ENCODE data around the gene ANKRD13C.
A peak's percentile ranks its signal among the peaks of the same experiment; 100 is the strongest.

The ANKRD13C gene

GRCh38 chr1:70288166-70288565 lies 66.4 kb downstream of the ANKRD13C start:
- DNase-seq, result no peak

DNA sequence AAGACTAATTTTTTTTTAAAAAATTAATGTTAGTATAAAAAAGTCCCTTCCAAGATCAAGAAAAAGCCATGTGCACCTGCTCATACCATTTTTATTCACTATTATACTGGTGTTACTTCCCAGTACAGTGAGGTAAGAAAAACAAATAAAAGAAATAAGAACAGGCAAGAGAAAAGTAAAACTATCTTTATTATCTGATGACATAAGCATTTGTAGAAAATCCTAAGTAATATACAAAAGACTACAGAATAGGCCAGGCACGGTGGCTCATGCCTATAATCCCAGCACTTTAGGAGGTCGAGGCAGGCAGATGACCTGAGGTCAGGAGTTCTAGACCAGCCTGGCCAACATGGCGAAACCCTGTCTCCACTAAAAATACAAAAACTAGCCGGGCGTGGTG lies 68.1 kb downstream of the ANKRD13C start:
- no peak for DNase-seq

DNA sequence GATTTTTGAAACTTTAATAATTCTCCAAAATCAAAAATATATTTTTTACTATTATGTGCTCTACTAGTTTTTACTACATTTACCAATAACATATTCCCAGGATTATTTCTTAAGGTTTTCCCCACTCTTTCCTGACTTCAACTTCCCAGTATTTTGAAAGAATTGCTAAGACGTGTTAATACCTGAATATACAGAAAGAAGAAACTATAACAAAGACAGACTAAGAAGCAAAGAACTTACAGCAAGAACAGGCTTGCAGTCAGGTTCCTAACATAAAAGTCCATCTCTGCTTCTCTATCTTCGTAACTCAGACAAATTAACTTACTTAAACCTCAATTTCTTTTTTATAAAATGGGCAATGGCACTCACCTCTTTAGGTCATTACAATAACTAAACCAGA lies 70.2 kb downstream of the ANKRD13C start:
- DNase-seq, result no peak

DNA sequence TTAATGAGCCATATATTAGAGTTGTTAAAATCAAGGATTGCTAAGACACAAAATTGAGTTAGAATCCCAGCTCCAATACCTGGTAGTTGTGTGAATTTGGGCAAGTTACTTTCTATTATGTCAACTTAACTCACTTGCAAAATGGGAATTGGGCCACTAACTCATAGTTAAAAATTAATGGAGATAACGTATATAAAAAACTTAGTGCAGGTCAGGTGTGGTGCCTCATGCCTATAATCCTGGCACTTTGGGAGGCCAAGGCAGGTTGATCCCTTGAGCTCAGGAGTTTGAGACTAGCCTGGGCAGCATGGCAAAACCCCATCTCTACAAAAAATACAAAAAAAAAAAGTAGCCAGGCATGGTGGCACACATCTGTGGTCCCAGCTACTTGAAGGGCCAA lies 75.8 kb downstream of the ANKRD13C start:
- no peak for DNase-seq

DNA sequence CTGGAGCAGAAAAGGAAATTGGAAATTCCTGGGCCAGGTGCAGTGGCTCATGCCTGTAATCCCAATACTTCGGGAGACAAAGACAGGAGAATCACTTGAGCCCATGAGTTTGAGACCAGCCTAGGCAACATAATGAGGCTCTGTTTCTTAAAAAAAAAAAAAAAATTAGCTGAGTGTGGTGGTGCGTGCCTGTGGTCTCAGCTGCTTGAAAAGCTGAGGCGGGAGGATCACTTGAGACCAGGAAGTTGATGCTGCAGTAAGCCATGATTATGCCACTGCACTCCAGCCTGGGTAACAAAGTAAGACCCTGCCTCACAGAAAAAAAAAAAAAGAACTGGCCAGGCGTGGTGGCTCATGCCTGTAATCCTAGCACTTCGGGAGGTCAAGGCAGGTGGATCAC lies 76.6 kb downstream of the ANKRD13C start:
- DNase-seq, result no peak

- DNase-seq, result no peak
Observed at GRCh38 chr1:70265946-70266345, 88.6 kb downstream of the ANKRD13C start.

DNA sequence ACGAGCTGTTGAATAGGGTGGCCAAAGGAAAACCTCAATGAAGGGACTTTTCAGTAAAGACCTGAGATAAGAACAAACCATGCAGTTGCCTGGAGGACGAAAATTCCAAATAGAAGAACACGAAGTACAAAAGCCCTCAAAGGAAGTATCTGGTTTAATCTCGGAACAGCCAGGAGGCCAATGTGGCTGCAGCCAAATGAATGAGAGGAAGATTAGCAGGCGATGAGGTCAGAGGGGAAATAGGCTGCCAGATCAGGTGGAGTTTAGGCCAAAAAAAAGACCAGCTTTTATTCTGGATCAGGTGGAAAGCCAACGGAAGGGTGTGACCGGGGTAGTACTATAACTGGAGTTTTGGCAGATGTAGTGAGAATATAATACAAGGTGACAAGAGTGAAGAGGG lies 89.7 kb downstream of the ANKRD13C start:
- no peak for DNase-seq

GRCh38 chr1:70256664-70257063 lies 97.9 kb downstream of the ANKRD13C start:
- no peak for DNase-seq

DNA sequence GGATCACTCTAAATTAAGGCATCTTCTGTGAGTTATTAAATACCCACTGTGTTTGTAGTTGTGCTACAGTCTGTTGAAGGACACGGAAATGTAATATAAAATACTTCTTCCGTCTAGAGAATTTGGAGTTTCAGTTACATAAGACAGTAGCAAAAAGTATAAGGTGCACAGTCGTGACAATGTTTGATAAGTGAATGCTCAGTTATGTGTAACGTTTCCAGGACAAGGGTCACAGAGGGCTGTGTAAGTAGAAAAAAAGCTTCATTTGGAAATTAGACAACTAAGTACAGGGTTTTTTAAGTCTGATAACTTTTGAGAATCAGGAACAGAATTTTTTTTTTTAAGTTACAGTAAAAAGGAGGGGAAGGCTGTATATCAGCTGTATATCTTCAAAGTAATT lies 105.8 kb downstream of the ANKRD13C start:
- no peak for DNase-seq

- no peak for DNase-seq
Observed at GRCh38 chr1:70247768-70248167, 106.8 kb downstream of the ANKRD13C start.

DNA sequence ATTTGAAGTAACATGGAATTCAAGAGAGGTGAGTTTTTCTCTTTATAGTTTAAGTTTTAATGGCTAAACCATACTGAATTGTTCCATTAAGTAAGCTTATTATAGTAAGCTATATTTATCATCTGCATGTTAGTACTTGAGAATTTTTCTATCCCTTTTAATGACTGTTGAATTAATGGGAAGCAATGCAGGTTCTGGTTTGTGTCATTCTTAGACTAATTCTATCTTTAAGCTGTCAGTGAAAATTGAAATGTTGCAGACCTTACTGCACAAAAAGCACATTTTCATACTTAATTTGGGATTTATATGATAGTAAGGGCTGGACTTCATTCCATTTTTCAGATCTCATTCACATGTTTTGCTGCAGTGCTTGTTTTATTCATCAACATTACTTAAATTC lies 107.4 kb downstream of the ANKRD13C start:
- DNase-seq, result no peak

GRCh38 chr1:70239940-70240339 lies 114.6 kb downstream of the ANKRD13C start:
- DNase-seq, result no peak

GRCh38 chr1:70234733-70235132 lies 119.8 kb downstream of the ANKRD13C start:
- no peak for DNase-seq

DNA sequence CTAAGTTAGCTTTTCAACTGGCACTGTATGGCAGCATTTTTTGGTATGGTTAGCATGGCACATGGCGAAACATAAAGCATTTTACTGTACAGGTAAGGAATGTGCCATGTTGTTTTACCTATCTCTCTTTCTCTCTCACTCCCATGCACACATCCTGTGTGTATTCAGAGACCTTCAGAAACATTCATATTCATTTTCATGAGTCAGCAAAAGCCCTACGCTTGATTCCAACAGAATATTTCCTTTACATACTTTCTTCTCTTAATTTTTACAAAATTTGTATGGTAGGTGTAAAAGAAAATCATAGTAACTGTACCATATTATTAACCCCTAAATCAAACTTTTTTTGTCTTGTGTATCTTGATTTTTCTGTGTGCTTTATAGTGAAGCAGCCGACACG lies 123.0 kb downstream of the ANKRD13C start:
- DNase-seq, result no peak

GRCh38 chr1:70228670-70229069 lies 125.9 kb downstream of the ANKRD13C start:
- no peak for DNase-seq

DNA sequence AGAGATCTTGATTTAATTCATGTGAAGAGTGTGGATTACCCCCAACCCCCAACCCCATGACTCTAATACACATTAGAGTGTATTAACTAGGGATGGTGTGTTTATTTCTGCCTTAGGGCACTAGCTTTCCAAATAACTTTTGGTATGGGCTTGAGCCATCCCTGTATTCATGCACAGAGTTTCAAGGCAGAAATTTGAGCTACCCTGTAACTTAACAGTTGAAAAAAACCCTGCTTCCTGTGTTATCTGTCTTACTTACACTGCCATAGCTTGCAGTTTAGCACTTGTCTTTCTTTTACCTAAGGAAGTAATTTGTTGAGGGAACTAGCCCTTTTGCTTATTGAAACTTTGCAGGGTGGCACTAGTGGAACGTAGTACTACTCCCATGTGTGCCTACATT lies 127.1 kb downstream of the ANKRD13C start:
- DNase-seq, result no peak

DNA sequence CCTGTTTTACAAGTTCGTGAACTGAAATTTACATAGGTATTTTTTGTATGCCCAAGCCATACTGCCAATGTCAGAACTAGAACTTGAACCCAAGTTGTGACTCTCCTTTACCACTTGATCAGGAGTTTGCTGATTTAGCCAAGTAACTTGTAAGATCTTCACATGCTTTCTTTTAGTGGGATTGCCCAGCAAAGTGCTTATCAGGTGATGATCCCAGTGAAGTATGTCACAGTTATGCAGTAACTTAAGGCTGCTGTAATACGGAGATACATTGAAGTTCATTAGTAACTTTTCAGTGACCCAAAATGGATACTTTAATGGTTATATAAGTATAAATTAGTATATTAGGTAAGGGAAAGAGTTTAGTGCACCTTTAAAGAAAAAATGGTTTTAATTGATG lies 129.6 kb downstream of the ANKRD13C start:
- no peak for DNase-seq

- DNase-seq, result no peak
Observed at GRCh38 chr1:70222716-70223235, 131.7 kb downstream of the ANKRD13C start.

- DNase-seq, result peak; percentile 93
Observed at GRCh38 chr1:70221238-70222121, 133.0 kb downstream of the ANKRD13C start, which contains the start of gene SRSF11. SRSF11 (plus strand) TSS chr1:70221380; CDS start chr1:70221637, 257 bp downstream.

GRCh38 chr1:70220517-70221237 lies 133.8 kb downstream of the ANKRD13C start:
- no peak for DNase-seq

DNA sequence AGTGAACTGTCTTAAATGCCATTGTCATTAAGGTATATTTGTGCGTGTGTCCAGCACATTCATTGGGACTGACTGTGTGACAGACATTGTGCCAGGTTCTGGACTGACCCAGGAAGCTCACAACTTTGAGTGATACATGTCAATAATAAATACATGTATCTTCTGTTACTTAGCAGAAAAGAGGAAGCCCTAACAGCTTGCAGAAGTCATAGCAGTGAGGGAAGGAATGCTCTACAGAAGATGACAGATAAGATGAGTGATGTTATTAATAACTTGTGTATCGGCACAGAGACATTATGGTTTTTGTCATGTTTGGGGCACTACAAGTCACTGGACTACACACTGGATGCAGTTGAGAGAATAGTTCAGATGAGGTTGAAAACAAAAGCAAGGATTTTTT lies 134.5 kb downstream of the ANKRD13C start:
- no peak for DNase-seq

DNA sequence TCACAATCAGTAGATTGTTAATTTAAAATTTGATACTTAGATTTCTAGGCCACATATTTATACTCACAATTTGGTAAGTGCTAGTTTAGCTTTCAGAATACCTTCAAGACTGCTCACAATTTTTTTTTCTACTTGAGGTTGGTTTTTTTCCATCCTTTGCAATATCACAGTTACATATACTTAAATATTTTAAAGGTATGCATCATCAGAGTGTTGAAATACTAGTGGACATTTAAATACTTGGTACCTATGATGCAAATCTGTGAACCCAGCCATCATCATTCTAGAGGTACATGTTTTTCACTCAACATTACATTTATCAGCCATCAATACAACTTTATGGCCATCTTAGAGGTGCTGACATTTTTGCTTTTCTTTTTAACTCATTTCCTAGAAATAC lies 143.0 kb downstream of the ANKRD13C start:
- no peak for DNase-seq

GRCh38 chr1:70210820-70211219 lies 143.7 kb downstream of the ANKRD13C start:
- no peak for DNase-seq

Data from NK-92 treated with Interleukin-12 subunit alpha and Interleukin-12 subunit beta, amount 100 ng/mL, for 24 hours (cell line).